Hindlimb muscle (tissue), 1 donor: ENCODE results near the gene MAIP1. TPM values are rescaled to one million over a fixed set of nuclear protein-coding genes. Genes with fewer than 3 reads are reported as not detected.
"Not testable (repeated sequence)": the region's sequence is repeated elsewhere in the genome, so short reads cannot be mapped to it uniquely, and the experiment has no call there.

Experiments used
- DNase-seq: peaks from one replicate; pipeline ENCODE4 v3.0.0-alpha.2; 2013
- polyA plus RNA-seq: library from polyadenylated mRNA; unstranded; fragments of 120-200 nt; gene quantifications from one replicate; pipeline ENCODE4 v1.2.1, GENCODE V29; 2013; ENCODE audit not compliant: insufficient read length

MAIP1 gene
- 20.1 TPM for polyA plus RNA-seq

- peak; percentile 87 for DNase-seq
Observed at GRCh38 chr2:199955339-199956061, at the start of gene MAIP1, which contains the start of gene TYW5. MAIP1 (plus strand) TSS chr2:199955582; CDS start chr2:199955799, 217 bp downstream. TYW5 (minus strand) TSS chr2:199955491; CDS start chr2:199955470, 21 bp downstream.

- no peak for DNase-seq
Observed at GRCh38 chr2:199907008-199907714, 48.2 kb upstream of the MAIP1 start.

GRCh38 chr2:199910338-199911051, 44.9 kb upstream of the MAIP1 start:
- no peak for DNase-seq

- DNase-seq = peak; percentile 98
Observed at GRCh38 chr2:199911052-199911876, 44.1 kb upstream of the MAIP1 start, which contains the start of gene C2orf69. C2orf69 (plus strand) TSS chr2:199911293; CDS start chr2:199911439, 146 bp downstream.

GRCh38 chr2:199911877-199912161, 43.6 kb upstream of the MAIP1 start:
- DNase-seq = no peak

GRCh38 chr2:199912553-199913114, 42.7 kb upstream of the MAIP1 start:
- not testable (repeated sequence) for DNase-seq

GRCh38 chr2:199914372-199914958, 40.9 kb upstream of the MAIP1 start:
- DNase-seq = no peak

- DNase-seq = no peak
Observed at GRCh38 chr2:199916980-199917379, 38.4 kb upstream of the MAIP1 start.

- no peak for DNase-seq
Observed at GRCh38 chr2:199922856-199923255, 32.5 kb upstream of the MAIP1 start.

GRCh38 chr2:199923924-199924323, 31.5 kb upstream of the MAIP1 start:
- no peak for DNase-seq

- DNase-seq = no peak
Observed at GRCh38 chr2:199926806-199927205, 28.6 kb upstream of the MAIP1 start.

- no peak for DNase-seq
Observed at GRCh38 chr2:199928226-199928625, 27.2 kb upstream of the MAIP1 start.

- DNase-seq = no peak
Observed at GRCh38 chr2:199928626-199929025, 26.8 kb upstream of the MAIP1 start.

GRCh38 chr2:199929262-199929661, 26.1 kb upstream of the MAIP1 start:
- no peak for DNase-seq

GRCh38 chr2:199932312-199932855, 23.0 kb upstream of the MAIP1 start:
- no peak for DNase-seq

- DNase-seq = no peak
Observed at GRCh38 chr2:199933466-199933865, 21.9 kb upstream of the MAIP1 start.

- DNase-seq = no peak
Observed at GRCh38 chr2:199936554-199936953, 18.8 kb upstream of the MAIP1 start.

GRCh38 chr2:199940373-199940772, 15.0 kb upstream of the MAIP1 start:
- DNase-seq = no peak

- DNase-seq = no peak
Observed at GRCh38 chr2:199943373-199943772, 12.0 kb upstream of the MAIP1 start.

- no peak for DNase-seq
Observed at GRCh38 chr2:199946196-199946595, 9.2 kb upstream of the MAIP1 start.

GRCh38 chr2:199946836-199947235, 8.5 kb upstream of the MAIP1 start:
- DNase-seq = no peak
